ENCODE measurements around the gene DHRS4. TPM values are rescaled to one million over a fixed set of nuclear protein-coding genes. Genes with fewer than 3 reads are reported as not detected.

Gene DHRS4
- total and polyA plus RNA-seq, 2 of the 13 experiments (the other 11 are each of a cell fraction or from before 2014, with no cell fraction given), result 23.9 to 45.1 TPM

DNA sequence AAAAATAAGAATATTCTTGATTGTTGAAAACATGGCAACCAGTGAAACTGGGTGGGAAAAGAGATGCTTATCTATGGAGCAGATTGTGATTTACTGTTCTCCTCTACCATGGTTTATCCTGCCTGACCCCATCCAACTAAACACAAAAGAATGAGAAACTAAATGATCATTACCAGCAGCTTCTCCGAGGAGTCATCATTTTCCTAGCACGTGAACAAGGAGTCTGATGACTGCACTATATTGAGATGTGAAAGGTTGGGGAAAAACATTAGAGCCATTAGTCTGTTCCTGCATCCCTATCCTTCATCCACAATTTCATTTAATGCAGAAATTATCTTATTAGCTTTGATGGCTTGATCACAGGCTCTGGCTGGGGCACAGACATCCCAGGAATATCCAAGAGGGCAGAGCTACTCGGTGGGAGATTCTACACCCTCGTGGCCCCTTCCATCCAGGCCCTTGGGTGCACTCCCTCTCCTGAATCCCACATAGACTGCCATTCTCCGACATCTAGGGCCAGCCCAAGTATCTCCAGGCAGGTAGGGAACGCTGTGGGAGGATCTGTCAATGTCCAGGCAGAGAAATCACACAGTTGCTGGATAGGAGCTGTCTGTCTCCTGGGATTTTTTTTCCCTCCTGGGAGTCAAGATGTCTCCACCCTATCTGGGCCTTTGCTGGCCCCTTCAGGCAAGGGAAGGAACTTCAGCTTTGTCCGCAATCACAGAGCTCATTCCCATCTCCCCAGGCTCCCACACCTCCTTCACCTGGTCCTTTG lies 43.3 kb upstream of the DHRS4 start (continued):
- TF ChIP-seq, protein P1, sequence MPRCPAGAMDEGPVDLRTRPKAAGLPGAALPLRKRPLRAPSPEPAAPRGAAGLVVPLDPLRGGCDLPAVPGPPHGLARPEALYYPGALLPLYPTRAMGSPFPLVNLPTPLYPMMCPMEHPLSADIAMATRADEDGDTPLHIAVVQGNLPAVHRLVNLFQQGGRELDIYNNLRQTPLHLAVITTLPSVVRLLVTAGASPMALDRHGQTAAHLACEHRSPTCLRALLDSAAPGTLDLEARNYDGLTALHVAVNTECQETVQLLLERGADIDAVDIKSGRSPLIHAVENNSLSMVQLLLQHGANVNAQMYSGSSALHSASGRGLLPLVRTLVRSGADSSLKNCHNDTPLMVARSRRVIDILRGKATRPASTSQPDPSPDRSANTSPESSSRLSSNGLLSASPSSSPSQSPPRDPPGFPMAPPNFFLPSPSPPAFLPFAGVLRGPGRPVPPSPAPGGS (CRISPR knock-in tag; IDR thresholded peaks at IDR 0.05), result peak; percentile 55; the same call in 1 of the 2 replicates
- TF ChIP-seq ZNF839 (CRISPR knock-in tag; IDR thresholded peaks at IDR 0.05; ENCODE audit: borderline replicate concordance) (0 out of 2 replicates have a peak, but pooled peaks have one; percentile 31), CTCF (CRISPR knock-in tag; IDR thresholded peaks at IDR 0.05) (peak; percentile 98), DNMT1 (CRISPR knock-in tag; IDR thresholded peaks at IDR 0.05) (no peak), FOXK1 (CRISPR knock-in tag; IDR thresholded peaks at IDR 0.05; ENCODE audit: borderline replicate concordance, low read depth) (0 out of 2 replicates have a peak, but pooled peaks have one; percentile 19), ZNF34 (CRISPR knock-in tag; IDR thresholded peaks at IDR 0.05; ENCODE audit: borderline replicate concordance) (no peak), FOSL2 (CRISPR knock-in tag; IDR thresholded peaks at IDR 0.05) (peak; percentile 32; the same call in 1 of the 2 replicates), ZNF691 (CRISPR knock-in tag; IDR thresholded peaks at IDR 0.05; ENCODE audit: borderline replicate concordance, low read depth) (peak; percentile 90; the same call in 1 of the 2 replicates), THAP9 (CRISPR knock-in tag; IDR thresholded peaks at IDR 0.05; ENCODE audit: borderline replicate concordance) (peak; percentile 60; the same call in 1 of the 2 replicates)
